ENCODE results near the gene PDIA5.

DNA sequence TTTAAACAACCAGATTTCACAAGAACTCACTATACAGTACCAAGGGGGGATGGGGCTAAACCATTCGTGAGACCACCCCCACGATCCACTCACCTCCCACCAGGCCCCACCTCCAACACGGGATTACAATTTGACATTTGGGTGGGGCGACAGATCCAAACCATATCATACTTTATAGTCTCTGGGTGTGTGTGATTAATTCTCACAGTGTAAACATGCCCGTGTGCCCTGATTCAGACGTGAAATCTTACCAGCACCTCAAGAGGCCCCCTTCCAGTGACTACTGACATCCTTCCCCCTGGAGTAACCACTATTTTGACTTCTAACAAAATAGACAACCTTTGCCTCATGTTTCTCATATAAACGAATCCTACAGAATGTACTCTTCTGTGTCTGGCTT lies 5.0 kb upstream of the PDIA5 start:
- no peak for TF ChIP-seq CTCF (IDR thresholded peaks at IDR 0.05)
- no peak for TF ChIP-seq POLR2A (IDR thresholded peaks at IDR 0.05)

Data from esophagus squamous epithelium (tissue), 4 donors.